HCT116 (cell line): ENCODE results near the gene LIN54.
A peak's percentile ranks its signal among the peaks of the same experiment; 100 is the strongest.

Source experiments
- CTCF ChIP-seq, 3 experiments: fragments of 200-600 bp in 1 of 3; sonication (generic) in 1 of 3; IDR thresholded peaks in 2 of 3; conservative IDR thresholded peaks in 1 of 3; 2 replicates each; pipeline ENCODE4 v1.5.1; 2012 to 2017; ENCODE audit warnings: low read depth in 2 of 3, low read length in 2 of 3, antibody characterized with exemption in 1 of 3, borderline replicate concordance in 1 of 3, control low read depth in 1 of 3, mild to moderate bottlenecking in 1 of 3, mixed read lengths in 1 of 3, mixed run types in 1 of 3, moderate library complexity in 1 of 3; ENCODE audit not compliant: insufficient read depth in 1 of 3
- EZH2 ChIP-seq: fragments of 200-600 bp; sonication (generic); IDR thresholded peaks from 2 replicates; pipeline ENCODE4 v1.6.1; 2017; ENCODE audit warnings: antibody characterized with exemption, mixed run types
- POLR2A ChIP-seq: IDR thresholded peaks from 2 replicates; pipeline ENCODE4 v1.7.0; 2011; ENCODE audit warnings: borderline replicate concordance; ENCODE audit not compliant: insufficient read depth, insufficient read length; ENCODE audit errors: extremely low read depth

GRCh38 chr4:82901183-82901718 lies 109.4 kb downstream of the LIN54 start:
- peak; percentile 79 for TF ChIP-seq POLR2A
- no peak for TF ChIP-seq CTCF (IDR thresholded peaks at IDR 0.05 in 2 of 3, conservative IDR thresholded peaks at IDR 0.05 in 1 of 3; ENCODE audit: borderline replicate concordance in 1 of 3, insufficient read depth in 1 of 3, low read depth in 2 of 3, low read length in 2 of 3)
- TF ChIP-seq EZH2, result no peak
